ENCODE measurements around the gene RAB23.

RAB23 gene

GRCh38 chr6:57180596-57180995 lies 41.5 kb downstream of the RAB23 start:
- no peak for DNase-seq (ENCODE audit: low spot score)

GRCh38 chr6:57177545-57178265 lies 44.4 kb downstream of the RAB23 start:
- DNase-seq (ENCODE audit: low spot score) = no peak

GRCh38 chr6:57174511-57174907 lies 47.6 kb downstream of the RAB23 start:
- no peak for DNase-seq (ENCODE audit: low spot score)

GRCh38 chr6:57173886-57174510 lies 48.1 kb downstream of the RAB23 start:
- DNase-seq (ENCODE audit: low spot score) = peak; percentile 33

- DNase-seq (ENCODE audit: low spot score) = no peak
These were observed 48.8 kb downstream of the RAB23 start for GRCh38 chr6:57173056-57173885.

GRCh38 chr6:57172136-57173055 lies 49.7 kb downstream of the RAB23 start, which contains the start of gene BAG2:
Gene BAG2 (plus strand): TSS chr6:57172326. CDS start chr6:57172698, 372 bp downstream.
- DNase-seq (ENCODE audit: low spot score) = peak; percentile 61

- DNase-seq (ENCODE audit: low spot score) = no peak
These were observed 57.0 kb downstream of the RAB23 start for GRCh38 chr6:57165080-57165479.

- DNase-seq (ENCODE audit: low spot score) = no peak
These were observed 58.2 kb downstream of the RAB23 start for GRCh38 chr6:57163956-57164355.

GRCh38 chr6:57162516-57162915 lies 59.6 kb downstream of the RAB23 start:
- no peak for DNase-seq (ENCODE audit: low spot score)

- no peak for DNase-seq (ENCODE audit: low spot score)
These were observed 60.1 kb downstream of the RAB23 start for GRCh38 chr6:57162028-57162427.

GRCh38 chr6:57159127-57159526 lies 63.0 kb downstream of the RAB23 start:
- no peak for DNase-seq (ENCODE audit: low spot score)

- DNase-seq (ENCODE audit: low spot score) = no peak
These were observed 63.4 kb downstream of the RAB23 start for GRCh38 chr6:57158658-57159057.

- no peak for DNase-seq (ENCODE audit: low spot score)
These were observed 73.9 kb downstream of the RAB23 start for GRCh38 chr6:57147955-57148858.

- DNase-seq (ENCODE audit: low spot score) = no peak
These were observed 74.7 kb downstream of the RAB23 start for GRCh38 chr6:57147401-57147800.

GRCh38 chr6:57143690-57144089 lies 78.4 kb downstream of the RAB23 start:
- DNase-seq (ENCODE audit: low spot score) = no peak

GRCh38 chr6:57142178-57142525 lies 80.0 kb downstream of the RAB23 start:
- DNase-seq (ENCODE audit: low spot score) = no peak

- DNase-seq (ENCODE audit: low spot score) = no peak
These were observed 80.5 kb downstream of the RAB23 start for GRCh38 chr6:57141451-57142177.

GRCh38 chr6:57138026-57138425 lies 84.1 kb downstream of the RAB23 start:
- no peak for DNase-seq (ENCODE audit: low spot score)

- no peak for DNase-seq (ENCODE audit: low spot score)
These were observed 84.8 kb downstream of the RAB23 start for GRCh38 chr6:57137350-57137749.
